AG08395 (cell line): Measurements from ENCODE around the gene ESM1.
A peak's percentile ranks its signal among the peaks of the same experiment; 100 is the strongest.

Experiments
- DNase-seq: peaks from one replicate; pipeline ENCODE4 v3.0.0; 2012; ENCODE audit warnings: mixed read lengths, low spot score

The ESM1 gene

GRCh38 chr5:54981928-54982327, 3.5 kb downstream of the ESM1 start:
- DNase-seq, result no peak

- DNase-seq, result no peak
Observed at GRCh38 chr5:54975701-54976100, 9.7 kb downstream of the ESM1 start.

GRCh38 chr5:54969856-54970828, 15.3 kb downstream of the ESM1 start:
- no peak for DNase-seq

GRCh38 chr5:54969242-54969641, 16.2 kb downstream of the ESM1 start:
- DNase-seq, result no peak

GRCh38 chr5:54965806-54966205, 19.6 kb downstream of the ESM1 start:
- DNase-seq, result no peak

GRCh38 chr5:54964405-54964804, 21.0 kb downstream of the ESM1 start:
- DNase-seq, result no peak

GRCh38 chr5:54959673-54960418, 25.5 kb downstream of the ESM1 start:
- DNase-seq, result no peak

- no peak for DNase-seq
Observed at GRCh38 chr5:54956922-54957321, 28.5 kb downstream of the ESM1 start.

GRCh38 chr5:54947187-54947586, 38.2 kb downstream of the ESM1 start:
- no peak for DNase-seq

GRCh38 chr5:54946306-54946819, 39.0 kb downstream of the ESM1 start:
- no peak for DNase-seq

- DNase-seq, result peak; percentile 65
Observed at GRCh38 chr5:54944364-54944763, 41.0 kb downstream of the ESM1 start.

GRCh38 chr5:54942064-54942778, 43.2 kb downstream of the ESM1 start:
- DNase-seq, result no peak

GRCh38 chr5:54936201-54936600, 49.2 kb downstream of the ESM1 start:
- DNase-seq, result no peak

GRCh38 chr5:54932789-54933188, 52.6 kb downstream of the ESM1 start:
- DNase-seq, result no peak

- no peak for DNase-seq
Observed at GRCh38 chr5:54930736-54931135, 54.7 kb downstream of the ESM1 start.
